HG02973 (cell line): ENCODE data around the gene C10orf90.

ENCODE experiments used
- ATAC-seq: cut with Tn5 transposase; IDR thresholded peaks from one replicate; pipeline ENCODE4 v1.9.1; 2021; ENCODE audit warnings: moderate library complexity; ENCODE audit not compliant: unreplicated experiment

C10orf90 gene

DNA sequence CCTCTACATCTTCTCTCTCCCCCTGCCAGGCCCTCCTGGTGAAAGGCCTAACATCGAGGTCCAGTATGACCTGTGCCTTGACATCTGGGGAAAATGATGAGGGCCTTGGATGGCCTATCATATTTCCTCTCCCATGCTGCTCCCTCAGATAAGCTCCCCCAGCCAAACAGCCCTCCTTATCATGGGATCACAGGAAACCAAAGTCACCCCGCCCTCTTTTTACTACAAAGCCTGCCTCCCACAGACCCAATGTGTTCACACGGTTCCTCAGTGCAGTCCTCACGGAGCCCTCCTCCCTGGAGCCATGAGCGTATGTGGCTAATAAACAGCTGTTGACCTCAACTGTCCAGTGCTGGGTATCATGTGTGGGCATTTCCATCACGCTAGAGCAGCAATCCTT is 32.0 kb downstream of the C10orf90 start:
- ATAC-seq: no peak

DNA sequence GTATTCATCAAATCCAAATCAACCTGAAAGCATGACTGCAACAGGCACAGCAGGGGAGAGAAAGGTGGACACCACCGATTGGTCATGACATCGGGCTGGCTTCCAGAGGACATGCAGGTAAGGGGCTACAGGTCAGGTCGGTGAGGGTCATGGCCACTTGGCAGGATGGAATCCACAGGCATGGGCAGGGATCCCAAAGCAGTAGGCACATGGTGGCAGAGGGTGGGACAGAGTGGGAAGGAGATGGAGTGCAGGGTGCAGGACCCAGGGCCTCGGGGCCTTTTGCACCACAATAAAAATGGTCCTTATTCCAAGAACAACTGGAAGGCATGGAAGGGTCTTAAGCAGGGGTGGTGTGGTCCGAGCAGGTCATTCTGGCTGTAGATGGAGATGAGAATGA is 33.0 kb downstream of the C10orf90 start:
- no peak for ATAC-seq

DNA sequence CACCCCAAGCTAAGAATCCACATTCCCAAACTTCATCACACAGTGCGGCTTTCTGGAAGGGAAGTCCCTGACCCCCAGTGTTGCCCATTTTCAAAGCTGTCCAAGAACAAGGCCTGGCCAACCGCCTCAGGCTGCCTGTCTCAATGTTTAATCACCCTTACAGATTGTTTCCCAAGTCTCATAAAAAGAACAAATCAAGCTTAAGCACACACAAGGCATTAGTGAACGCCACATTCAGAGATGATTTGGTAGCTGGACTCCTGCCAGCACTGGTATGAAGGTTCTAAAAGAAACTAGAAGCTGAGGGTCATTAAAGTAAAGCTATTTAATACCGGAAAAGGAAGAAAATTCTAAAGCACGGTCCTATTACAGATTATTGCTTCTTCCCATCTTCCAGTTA is 35.6 kb downstream of the C10orf90 start:
- no peak for ATAC-seq

DNA sequence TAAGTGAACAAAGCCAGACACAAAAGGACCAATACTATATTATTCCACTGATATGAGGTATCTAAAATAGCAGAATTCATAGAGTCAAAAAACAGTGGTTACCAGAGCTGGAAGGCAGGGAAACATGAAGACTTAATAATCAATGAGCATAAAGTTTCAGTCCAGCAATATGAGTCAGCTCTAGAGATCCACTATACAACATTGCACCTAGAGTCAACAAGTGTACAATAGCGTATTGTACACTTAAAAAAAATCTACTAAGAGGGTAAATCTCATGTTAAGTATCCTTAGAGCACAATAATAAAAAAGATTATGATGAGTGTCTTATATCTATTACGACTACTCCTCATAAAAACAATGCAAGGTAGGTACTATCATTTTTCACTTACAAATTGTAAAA is 36.1 kb downstream of the C10orf90 start:
- ATAC-seq: no peak

DNA sequence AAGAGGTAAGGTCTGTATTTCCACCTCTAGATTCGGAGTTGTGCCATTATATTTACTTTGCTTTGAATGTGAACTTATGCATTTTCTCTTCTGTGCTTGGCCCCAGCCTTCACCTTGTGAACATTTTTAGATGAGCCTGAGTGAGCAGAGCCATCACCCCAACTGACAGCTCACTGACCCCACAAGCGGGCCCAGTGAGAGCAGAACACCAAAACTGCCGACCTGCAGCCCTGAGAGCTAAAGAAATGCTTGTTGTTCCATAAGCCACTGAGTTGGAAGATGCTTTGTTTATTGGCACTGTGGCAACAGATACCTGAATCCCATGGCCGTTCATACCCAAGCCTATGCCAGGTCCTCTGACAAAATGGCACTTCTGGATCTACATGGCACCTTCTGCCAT is 37.8 kb downstream of the C10orf90 start:
- ATAC-seq: no peak

DNA sequence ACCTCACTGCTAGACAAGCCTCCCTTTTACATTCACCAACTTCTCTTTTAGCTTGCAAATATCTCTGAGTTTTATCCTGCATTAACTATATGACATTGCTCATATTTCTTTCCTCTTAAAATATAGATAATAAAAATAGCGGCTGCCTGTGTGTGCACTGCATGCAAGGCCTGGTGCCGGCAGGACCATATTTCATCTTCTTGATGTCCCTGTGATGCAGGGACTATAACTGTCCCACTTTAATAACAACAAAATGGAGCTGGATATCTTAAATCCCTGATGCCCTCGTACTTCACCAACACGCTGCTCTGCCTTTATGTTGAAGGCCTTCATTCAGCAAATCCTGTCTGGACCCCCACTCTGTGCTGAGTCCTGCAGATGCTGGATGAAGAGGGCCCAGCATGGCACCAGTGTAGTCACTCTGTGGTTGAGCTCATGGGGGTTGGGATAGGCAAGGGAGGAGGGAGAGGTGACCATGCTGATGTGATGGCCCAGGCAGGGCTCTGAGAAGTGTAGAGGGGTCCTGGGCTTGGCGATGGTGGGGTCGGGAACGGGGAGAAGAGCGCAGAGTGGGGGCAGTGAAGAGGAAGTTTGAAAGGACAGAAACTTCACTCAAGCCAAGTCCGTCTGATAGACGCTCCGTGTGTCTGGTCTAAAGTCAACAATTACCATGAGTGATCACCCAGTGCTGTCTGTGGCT is 40.4 kb downstream of the C10orf90 start:
- ATAC-seq: no peak

DNA sequence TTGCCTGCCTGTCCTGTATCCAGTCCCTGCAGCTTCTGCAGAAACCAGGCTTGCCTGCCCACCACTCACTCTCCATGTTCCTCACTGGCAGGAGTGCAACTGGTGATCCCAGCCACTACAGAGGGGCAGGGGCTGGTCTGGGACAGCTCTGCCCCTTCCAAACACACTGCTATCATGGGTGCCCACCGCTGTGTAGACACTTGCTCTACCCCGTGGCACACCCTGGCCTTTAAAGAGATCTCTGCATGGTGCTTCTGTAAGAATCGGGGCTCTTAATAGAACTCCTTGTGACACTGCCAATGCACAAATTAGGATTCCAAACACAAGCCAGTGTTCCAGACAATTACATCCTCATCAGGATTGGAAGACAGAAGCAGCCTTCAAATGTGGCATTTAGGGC is 41.7 kb downstream of the C10orf90 start:
- ATAC-seq: no peak

DNA sequence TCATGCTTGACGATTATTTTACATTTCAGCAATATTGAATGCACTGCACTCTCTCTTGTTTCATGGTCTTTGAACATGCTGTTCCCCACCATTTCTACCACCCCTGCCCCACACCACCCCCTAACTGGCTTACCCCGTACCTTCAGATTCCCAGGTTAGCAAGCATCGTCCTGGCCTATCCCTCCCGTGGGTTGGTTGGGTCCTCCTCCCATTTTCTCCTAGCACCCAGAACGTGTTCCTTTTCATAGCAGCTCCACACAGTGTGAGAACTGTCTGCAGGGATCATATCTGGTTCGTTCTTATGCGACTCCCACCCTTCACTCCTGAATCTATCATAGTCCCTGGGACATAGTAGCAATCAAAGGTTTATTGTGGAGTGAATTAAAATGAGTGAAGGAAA is 48.6 kb downstream of the C10orf90 start:
- no peak for ATAC-seq

DNA sequence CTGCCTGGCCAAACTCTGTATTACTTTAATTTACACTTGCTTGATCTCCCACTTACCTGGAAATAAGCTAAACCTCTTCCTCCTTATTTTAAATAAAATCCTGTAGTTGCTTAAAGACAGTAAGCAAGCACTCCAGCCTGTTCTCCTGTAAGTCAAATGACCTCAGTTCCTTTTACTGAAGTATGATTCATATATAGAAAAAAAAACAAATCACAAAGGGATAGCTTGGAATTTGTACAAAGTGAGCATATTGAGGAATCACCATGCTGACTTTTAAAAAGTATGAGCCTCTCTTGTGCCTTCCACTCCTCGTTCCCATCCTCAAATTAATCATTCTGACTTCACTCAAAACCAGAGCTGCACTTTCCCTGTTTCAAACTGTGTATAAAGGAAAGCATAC is 52.0 kb downstream of the C10orf90 start:
- ATAC-seq: no peak

DNA sequence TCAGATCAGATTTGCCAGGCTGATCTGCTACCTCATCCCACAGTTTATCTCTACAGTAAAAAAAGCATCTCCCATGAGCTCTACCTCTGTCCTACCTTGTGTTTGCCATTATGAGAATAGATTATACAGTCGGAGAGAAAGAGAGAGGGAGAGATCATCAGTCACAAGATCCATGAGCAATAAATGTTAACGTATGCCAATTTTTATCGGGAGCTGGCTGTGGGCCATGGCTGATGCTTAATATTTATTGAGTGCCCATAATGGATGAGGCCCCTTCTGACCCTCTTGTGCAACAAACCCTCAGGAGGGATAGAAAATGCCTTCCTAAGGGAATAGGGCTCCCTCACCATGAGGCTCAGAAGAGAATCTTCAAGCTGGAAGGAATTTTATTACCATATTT is 52.8 kb downstream of the C10orf90 start:
- no peak for ATAC-seq

DNA sequence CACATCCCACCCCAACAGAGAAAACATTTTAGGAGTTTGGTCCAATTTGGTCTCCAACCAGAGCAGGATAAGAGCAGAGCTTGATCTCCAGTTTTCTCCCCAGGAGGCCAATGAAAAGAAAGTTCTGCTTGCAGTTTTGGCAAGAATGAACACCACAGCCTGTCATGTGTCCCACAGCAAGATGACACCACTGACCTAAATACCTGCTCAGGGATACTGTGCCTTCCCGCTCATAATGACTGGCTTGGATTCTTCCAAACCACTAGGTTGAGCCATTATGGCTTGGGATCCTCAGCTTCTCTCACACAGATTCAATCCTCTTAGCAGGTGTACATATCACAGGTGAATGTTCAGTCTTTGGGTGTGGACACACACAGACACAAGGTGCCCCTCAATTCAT is 53.3 kb downstream of the C10orf90 start:
- ATAC-seq: no peak

DNA sequence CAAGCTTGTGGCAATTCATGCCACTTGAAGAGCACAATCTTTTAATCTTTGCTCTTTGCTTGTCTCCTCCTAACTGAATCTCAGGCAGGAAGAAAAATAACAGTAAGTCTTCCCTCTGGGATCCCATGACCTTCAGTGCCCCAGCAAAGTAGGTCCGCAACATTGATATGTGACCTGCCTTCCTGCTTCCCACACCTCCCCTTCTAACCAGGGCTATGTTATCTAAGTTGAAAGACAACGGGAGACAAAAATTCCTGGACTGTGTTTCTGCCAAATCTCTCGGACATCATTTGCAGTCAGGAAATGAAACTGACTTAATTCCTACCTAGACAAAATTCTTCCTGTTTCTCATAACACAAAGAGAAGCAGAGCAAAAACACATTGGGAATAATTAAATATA is 53.8 kb downstream of the C10orf90 start:
- ATAC-seq: no peak

DNA sequence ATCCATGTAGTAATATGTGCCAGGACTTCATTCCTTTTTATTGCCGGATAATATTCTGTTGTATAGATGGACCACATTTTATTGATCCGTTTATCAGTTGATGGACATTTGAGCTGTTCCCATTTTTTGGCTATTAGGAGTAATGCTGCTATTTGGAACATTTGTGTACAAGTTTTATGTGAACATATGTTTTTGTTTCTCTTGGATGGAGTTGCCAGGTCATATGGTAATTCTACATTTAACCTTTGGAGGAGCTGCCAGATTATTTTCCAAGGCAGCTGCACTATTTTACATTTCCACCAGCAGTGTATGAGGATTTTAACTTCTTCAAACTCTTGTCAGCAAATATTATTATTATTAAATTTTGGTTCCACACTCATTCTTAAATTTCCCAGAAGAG is 59.2 kb downstream of the C10orf90 start:
- ATAC-seq: no peak

DNA sequence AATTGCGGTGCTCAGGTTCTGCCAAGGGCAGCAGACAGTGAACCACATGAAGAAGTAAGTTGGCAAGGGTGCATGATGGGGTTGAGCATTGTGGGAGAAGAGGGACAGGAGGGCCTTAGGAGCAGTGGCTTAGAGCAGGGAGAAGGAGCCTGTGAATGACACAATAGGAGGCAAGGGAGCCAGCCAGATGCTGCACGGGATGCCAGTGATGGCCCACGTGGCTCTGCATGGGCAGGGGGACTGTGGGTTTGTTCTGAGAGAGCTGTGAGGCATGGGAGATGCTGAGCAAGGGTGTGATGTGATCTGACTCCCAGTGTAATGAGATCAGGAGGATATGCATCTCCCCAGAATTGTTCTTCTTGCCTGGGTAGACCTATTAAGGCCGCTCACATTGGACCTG is 60.9 kb downstream of the C10orf90 start:
- no peak for ATAC-seq

DNA sequence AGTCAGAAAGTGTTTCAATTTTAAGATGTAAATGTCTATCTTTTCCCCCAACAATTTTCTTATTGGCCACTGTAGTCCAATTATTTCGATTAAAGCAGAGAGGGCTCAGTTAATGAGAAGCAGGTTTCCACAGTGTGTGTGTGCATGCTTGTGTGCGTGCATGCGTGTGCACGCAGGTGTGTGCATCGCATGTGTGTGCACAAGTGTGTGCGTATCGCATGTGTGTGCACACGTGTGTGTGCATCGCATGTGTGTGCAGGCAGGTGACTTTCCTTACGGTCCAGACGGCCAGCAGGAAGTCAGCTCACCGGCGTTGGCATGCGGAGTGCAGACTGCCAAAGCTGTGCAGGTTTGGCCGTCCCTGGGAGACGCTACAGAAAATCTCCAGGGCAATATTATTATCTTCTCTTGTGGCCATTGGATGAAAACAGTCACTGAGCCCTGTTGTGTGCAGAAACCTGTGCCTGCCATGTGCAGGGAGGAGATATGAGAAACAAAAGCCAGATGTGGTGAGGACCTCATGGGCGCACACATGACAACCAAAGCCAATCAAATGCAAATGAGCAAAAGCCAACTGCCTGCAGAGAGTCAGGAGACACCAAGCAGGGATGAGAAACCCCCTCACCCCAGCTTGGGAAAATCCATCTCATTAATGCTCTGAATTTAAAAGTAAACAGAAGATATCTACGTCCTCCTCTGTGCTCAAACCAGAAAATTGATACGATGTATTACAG is 70.4 kb downstream of the C10orf90 start:
- ATAC-seq: no peak

DNA sequence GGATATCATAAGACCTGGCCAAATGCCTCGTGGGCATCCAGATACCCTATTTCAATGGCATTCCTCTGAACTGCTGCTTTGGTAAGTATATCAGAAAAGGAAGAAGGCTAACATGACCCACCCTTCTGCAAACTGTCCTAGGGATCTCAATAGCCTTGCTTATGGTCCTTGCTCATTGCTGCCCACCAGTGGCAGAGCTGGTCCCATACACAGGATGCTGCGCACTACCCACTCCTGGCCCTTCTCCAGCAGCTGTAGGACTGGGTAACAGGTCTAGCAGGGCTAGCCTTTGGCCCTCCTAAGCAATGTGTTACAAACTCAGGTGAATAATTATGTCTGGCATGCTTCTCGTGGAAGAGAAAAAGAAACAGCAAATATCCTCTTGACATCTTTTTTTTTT is 72.5 kb downstream of the C10orf90 start:
- ATAC-seq: no peak

DNA sequence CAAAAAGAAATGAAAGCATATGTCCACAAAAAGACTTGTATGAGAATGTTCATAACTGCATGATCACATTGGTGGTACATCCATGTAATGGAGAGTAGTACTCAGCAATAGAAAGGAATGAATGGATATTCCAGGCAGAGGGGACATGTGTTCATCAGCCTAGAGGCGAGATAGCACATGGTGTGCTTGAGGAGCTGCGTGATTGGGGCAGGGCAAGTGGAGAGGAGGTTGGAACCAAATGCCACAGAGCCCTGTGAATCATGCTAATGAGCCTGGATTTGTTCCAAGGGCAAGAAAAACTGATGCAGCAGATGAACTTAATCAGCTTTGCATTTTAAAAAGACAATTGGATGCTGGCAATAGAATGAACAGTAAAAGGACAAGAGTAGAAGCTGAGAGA is 73.3 kb downstream of the C10orf90 start:
- ATAC-seq: no peak

DNA sequence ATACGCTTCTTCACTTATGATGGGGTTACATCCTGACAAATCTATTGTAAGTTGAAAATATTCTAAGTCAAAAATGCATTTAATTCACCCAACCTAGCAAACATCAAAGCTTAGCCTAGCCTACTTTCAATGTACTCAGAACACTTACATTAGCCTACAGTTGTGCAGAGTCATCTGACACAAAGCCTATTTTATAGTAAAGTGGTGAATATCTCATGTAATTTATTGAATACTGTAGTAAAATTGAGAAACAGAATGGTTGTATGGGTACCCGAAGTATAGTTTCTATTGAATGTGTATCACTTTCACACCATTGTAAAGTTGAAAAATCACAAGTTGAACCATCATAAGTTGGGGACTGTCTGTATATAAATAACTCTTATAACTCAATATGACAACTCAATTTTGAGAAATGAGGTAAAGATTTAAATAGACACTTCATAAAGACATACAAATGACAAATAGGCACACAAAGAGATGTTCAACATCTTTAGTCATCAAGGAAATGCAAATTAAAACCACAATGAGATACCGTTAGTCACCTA is 73.9 kb downstream of the C10orf90 start:
- no peak for ATAC-seq

DNA sequence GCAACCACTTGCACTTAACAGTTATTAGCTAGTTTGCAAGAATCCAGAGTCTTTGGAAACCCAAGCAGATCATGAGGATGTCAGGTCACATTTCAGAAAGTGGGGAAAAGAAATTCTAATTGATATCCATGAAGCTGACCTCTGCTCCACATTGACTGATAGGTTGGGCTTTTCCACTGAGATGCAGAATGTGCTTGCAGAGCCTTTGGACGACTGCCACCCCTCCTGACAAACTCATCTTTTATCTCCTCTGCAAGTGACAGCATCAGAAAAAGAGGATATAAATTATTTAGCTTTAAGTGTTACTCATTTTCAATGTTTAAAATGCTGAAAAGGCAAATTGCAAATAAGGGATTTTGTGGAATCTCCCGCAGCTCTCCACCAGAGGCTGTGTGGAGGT is 75.3 kb downstream of the C10orf90 start:
- ATAC-seq: no peak

DNA sequence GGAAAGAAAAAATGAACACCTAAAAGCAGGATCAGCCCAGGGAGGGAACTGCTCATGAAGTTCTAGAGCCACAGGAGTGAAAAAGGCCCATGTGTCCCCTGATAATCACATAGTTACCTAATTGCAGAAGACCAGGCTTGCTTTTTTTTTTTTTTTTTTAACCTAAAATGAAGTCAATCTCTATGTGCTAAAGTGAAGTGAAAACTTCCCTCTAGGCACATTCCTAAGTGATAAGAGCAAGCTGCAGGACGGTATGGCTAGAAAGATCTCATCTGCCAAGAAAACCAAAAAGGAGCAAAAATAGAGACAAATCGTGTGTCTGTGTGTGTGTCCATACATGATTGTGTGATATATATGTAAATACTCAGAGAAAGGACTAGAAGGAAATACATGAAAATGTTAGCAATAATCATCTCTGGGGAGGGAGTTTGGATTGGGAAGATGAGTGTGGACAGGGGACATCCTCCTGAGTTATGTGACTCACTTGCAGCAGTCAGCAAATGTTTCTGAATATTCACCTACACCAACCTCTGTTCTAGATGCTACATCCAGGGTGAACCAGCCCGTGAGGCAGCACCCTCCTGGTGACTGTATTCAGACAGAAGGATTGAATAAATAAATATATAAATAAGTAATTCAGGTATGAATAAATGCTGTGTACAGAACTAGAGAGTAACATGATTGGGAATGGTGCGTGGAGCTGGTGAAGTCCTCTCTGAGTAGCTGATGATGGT is 76.4 kb downstream of the C10orf90 start:
- ATAC-seq: no peak

DNA sequence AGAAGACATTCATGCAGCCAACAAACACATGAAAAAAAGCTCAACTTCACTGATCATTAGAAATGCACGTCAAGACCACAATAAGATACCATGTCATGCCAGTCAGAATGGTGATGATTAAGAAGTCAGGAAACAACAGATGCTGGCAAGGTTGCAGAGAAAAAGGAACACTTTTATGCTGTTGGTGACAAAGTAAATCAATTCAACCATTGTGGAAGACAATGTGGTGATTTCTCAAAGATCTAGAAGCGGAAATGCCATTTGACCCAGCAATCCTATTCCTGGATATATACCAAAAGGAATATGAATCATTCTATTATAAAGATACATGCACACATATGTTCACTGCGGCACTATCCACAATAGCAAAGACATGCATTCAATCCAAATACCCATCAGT is 77.6 kb downstream of the C10orf90 start:
- ATAC-seq: no peak

DNA sequence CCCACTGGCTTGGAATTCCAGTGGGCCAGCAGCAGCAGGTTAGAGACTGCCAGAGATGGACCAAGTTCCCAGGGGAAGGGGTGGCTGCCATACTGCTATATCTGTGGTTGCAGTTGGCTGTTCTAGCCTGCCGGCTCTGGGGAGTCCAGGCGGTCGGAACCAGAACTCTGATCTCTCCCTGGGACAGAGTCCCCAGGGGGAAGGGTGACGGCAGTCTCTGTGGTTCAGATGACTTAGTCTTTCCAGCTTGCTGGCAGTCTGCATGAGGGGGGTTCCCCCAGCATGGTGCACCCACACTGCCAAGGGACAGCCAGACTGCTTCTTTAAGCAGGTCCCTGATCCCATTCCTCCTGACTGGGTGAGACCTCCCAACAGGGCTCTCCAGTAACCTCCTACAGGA is 82.5 kb downstream of the C10orf90 start:
- ATAC-seq: no peak
